ENCODE measurements around the gene TEX54. TPM values are rescaled to one million over a fixed set of nuclear protein-coding genes. Genes with fewer than 3 reads are reported as not detected.

The TEX54 gene
- total RNA-seq, 2 donors from 2014 or later: not detected

DNA sequence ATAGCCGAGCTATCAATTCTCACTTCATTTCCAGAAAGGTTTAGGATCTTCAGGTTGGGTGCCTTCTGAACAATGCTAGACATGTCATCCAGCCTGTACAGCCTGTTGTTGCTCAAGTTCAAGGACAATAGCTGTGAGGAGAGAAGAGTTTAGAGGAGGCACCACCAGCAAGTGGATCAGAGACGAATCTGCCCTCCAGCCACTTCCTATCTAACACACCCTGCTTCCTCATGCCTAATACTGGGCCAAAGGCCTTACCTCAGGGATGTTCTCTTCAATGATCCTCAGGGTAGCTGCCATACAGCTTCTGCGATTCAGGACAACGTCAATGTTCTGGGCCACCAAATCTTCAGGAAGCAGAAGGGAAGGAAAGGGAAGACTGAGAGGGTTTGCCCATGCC, 31.6 kb downstream of the TEX54 start:
- no peak for DNase-seq
- intact Hi-C loops (cut with DNase I, micrococcal nuclease): no loop called here
- no peak for ATAC-seq

GRCh38 chr11:62799486-62799885, 33.2 kb downstream of the TEX54 start:
- DNase-seq: no peak
- intact Hi-C loops (cut with DNase I, micrococcal nuclease): no loop called here
- no peak for ATAC-seq

- ATAC-seq: no peak
- no peak for DNase-seq
- intact Hi-C loops (cut with DNase I, micrococcal nuclease): no loop called here
These were observed 36.4 kb downstream of the TEX54 start for GRCh38 chr11:62796281-62796680.

DNA sequence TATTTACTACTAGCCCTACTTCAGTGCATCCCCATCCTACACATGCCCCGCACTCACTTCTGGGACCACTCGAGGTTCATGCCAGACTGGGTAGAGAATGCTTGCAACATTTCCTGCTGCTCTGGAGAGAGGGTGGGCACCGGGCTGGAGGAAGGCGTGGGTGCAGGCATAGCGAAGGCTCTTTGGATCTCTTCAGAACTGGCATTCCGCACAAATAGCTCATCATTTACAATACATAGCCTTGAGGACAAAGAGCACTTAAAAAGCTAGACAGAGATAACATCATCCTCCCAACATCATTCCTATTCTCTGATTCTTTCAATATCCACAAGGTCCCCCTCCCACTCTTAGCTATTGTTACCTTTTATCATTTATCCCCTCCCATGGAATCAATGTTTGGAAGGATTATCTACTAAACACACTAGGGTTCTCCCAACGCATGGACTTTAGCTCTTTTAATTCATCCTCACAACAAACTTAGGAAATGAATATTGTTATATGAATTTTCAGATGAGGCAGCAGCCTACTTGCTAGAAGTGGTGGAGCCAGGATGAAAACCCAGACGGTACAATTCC, 38.4 kb downstream of the TEX54 start:
- no peak for DNase-seq
- ATAC-seq: no peak
- intact Hi-C loops (cut with DNase I, micrococcal nuclease): no loop called here

DNA sequence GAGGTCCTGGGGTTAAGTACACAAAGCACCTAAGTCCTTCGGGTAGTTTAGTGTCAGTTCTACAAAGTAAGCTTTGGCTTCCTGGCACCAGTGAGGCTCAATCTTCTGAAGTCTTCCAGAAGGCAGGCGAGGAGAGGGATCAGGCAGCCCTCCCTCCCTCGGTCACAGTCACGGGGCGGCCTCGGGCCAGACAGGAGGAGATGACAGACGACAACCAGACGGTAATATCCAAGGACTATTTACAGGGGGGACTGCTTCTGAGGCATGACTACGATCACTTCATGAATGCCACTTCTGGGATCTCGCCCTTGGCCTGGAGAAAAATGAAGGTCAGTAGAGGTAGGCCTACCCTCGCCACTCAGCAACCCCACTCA, 40.5 kb downstream of the TEX54 start:
- intact Hi-C loops (cut with DNase I, micrococcal nuclease): no loop called here
- DNase-seq: peak in 1 of 2 donors; percentile 32

GRCh38 chr11:62791501-62792201, 41.0 kb downstream of the TEX54 start, which contains the start of gene TMEM223:
TSS of gene TMEM223 (minus strand) at chr11:62792006. CDS start at chr11:62791994, 12 bp downstream.
- ATAC-seq (peak; percentile 78), DNase-seq (peak; percentile 85 to 92)
- intact Hi-C loops (cut with DNase I, micrococcal nuclease): no loop called here

More for the DNA sequence above, 40.5 kb downstream of the TEX54 start:
- no peak for ATAC-seq

- ATAC-seq (no peak), DNase-seq (no peak)
- intact Hi-C loops (cut with DNase I, micrococcal nuclease): loop anchor here in 1 of 2 donors (5.0 kb wide), 1 partner anchor 73 kb away; no protein-coding TSS in a partner anchor
These were observed 43.1 kb downstream of the TEX54 start for GRCh38 chr11:62789576-62789975.

GRCh38 chr11:62788991-62789390, 43.6 kb downstream of the TEX54 start:
- DNase-seq (no peak), ATAC-seq (no peak)
- intact Hi-C loops (cut with DNase I, micrococcal nuclease): loop anchor here in 1 of 2 donors (5.0 kb wide), 1 partner anchor 73 kb away; no protein-coding TSS in a partner anchor

- DNase-seq: peak; percentile 99 to 100
- ATAC-seq: peak; percentile 79
- intact Hi-C loops (cut with DNase I, micrococcal nuclease): loop anchor here in 1 of 2 donors (5.0 kb wide), 1 partner anchor 75 kb away; no protein-coding TSS in a partner anchor
These were observed 45.5 kb downstream of the TEX54 start, which contains the start of gene TMEM179B for GRCh38 chr11:62787005-62787759. TSS of gene TMEM179B (plus strand) at chr11:62787402. CDS start at chr11:62787432, 30 bp downstream.

DNA sequence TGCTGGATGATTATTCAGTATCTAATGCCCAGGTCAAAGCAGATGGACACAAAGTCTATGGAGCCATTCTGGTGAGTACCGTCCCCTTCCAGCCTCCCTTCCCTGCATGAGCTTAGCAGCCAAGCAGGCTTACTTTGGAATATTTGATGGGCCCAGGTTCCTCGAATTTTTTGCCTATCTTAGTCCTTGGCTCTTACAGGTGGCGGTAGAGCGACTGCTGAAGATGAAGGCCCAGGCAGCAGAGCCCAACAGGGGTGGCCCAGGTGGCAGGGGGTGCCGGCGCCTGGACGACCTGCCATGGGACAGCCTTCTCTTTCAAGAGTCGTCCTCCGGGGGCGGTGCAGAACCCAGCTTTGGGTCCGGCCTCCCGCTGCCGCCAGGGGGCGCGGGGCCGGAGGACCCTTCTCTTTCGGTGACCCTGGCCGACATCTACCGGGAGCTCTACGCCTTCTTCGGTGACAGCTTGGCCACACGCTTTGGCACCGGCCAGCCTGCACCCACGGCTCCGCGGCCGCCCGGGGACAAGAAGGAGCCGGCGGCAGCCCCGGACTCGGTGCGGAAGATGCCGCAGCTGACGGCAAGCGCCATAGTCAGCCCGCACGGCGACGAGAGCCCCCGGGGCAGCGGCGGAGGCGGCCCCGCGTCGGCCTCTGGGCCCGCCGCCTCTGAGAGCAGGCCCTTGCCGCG, 46.2 kb downstream of the TEX54 start:
- peak; percentile 84 to 92 for DNase-seq
- ATAC-seq: peak; percentile 66
- intact Hi-C loops (cut with DNase I, micrococcal nuclease): loop anchor here in 1 of 2 donors (5.0 kb wide), 1 partner anchor 76 kb away; no protein-coding TSS in a partner anchor

- intact Hi-C loops (cut with DNase I, micrococcal nuclease): no loop called here
- DNase-seq: no peak
- ATAC-seq: no peak
These were observed 49.9 kb downstream of the TEX54 start for GRCh38 chr11:62782753-62783152.

Small RNA genes lying within 50 kb of the gene (microRNA-seq; reads per million reads assigned to microRNA genes)
- gene MIR6514 (0 to 1.4 reads per million in 2 donors), gene MIR6748 (0 reads per million in 2 donors)

Other genes starting within 250 kb of the TEX54 start
- gene TUT1, start 241.3 kb downstream of the TEX54 start, total RNA-seq: 10 to 100 TPM; 14.0 to 14.7 TPM
- 10 to 100 TPM; 84.5 to 96.6 TPM for gene MTA2, start 231.0 kb downstream of the TEX54 start, total RNA-seq
- 10 to 100 TPM; 45.4 to 57.9 TPM for gene EML3, start 220.1 kb downstream of the TEX54 start, total RNA-seq
- 1 to 10 TPM; 2.0 to 3.2 TPM for gene ROM1, start 219.6 kb downstream of the TEX54 start, total RNA-seq
- gene B3GAT3, start 210.9 kb downstream of the TEX54 start, total RNA-seq: 10 to 100 TPM; 27.0 to 28.8 TPM
- 100 to 1,000 TPM; 214 to 270 TPM for gene GANAB, start 186.2 kb downstream of the TEX54 start, total RNA-seq
- 10 to 100 TPM; 16.6 to 17.1 TPM for gene INTS5, start 179.5 kb downstream of the TEX54 start, total RNA-seq
- 10 to 100 TPM; 53.9 to 65.0 TPM for gene C11orf98, start 167.6 kb downstream of the TEX54 start, total RNA-seq
- gene CSKMT, start 167.5 kb downstream of the TEX54 start, total RNA-seq: 10 to 100 TPM; 14.0 to 15.1 TPM
- gene UQCC3, start 161.2 kb downstream of the TEX54 start, total RNA-seq: 10 to 100 TPM; 13.2 to 13.3 TPM
- gene LBHD1, start 160.6 kb downstream of the TEX54 start, total RNA-seq: 10 to 100 TPM in 1 of 2 donors, 1 to 10 TPM in 1; 6.5 to 12.8 TPM
- 10 to 100 TPM; 66.9 to 88.9 TPM for gene UBXN1, start 153.8 kb downstream of the TEX54 start, total RNA-seq
- 1 to 10 TPM; 2.2 to 3.6 TPM for gene LRRN4CL, start 143.3 kb downstream of the TEX54 start, total RNA-seq
- 10 to 100 TPM; 38.8 to 53.2 TPM for gene BSCL2, start 125.4 kb downstream of the TEX54 start, total RNA-seq
- gene GNG3, start 125.2 kb downstream of the TEX54 start, total RNA-seq: under 1 TPM in 1 of 2 donors, not detected in 1; 0.81 TPM
- 10 to 100 TPM; 47.5 to 54.2 TPM for gene HNRNPUL2, start 105.4 kb downstream of the TEX54 start, total RNA-seq
- 10 to 100 TPM; 27.3 to 34.9 TPM for gene TTC9C, start 104.4 kb downstream of the TEX54 start, total RNA-seq
- 10 to 100 TPM; 11.5 to 14.5 TPM for gene ZBTB3, start 78.7 kb downstream of the TEX54 start, total RNA-seq
- 10 to 100 TPM; 39.9 to 42.1 TPM for gene POLR2G, start 71.3 kb downstream of the TEX54 start, total RNA-seq
- gene TAF6L, start 61.4 kb downstream of the TEX54 start, total RNA-seq: 10 to 100 TPM; 16.9 to 18.3 TPM
- gene TMEM179B, start 45.4 kb downstream of the TEX54 start, total RNA-seq: 10 to 100 TPM; 50.9 to 58.2 TPM
- 10 to 100 TPM; 18.5 to 22.6 TPM for gene TMEM223, start 40.8 kb downstream of the TEX54 start, total RNA-seq
- 10 to 100 TPM; 50.4 to 51.0 TPM for gene NXF1, start 27.4 kb downstream of the TEX54 start, total RNA-seq
- gene STX5, start 790 bp downstream of the TEX54 start, total RNA-seq: 10 to 100 TPM; 37.7 to 39.6 TPM
- 10 to 100 TPM; 31.3 to 38.9 TPM for gene WDR74, start 6.7 kb upstream of the TEX54 start, total RNA-seq
- gene SLC3A2, start 48.1 kb upstream of the TEX54 start, total RNA-seq: 100 to 1,000 TPM in 1 of 2 donors, 10 to 100 TPM in 1; 98.8 to 107 TPM
- under 1 TPM; 0.84 to 0.98 TPM for gene CHRM1, start 88.5 kb upstream of the TEX54 start, total RNA-seq
- gene SLC22A6, start 152.1 kb upstream of the TEX54 start, total RNA-seq: not detected
- gene SLC22A8, start 183.0 kb upstream of the TEX54 start, total RNA-seq: not detected